PC-3 (cell line): Measurements from ENCODE around the gene TMEM91.

ENCODE experiments used
- CTCF ChIP-seq: fragments of 300-600 bp; sonication (generic); conservative IDR thresholded peaks from 2 replicates; pipeline ENCODE4 v1.5.1; 2017; ENCODE audit warnings: antibody characterized with exemption, low read depth, mild to moderate bottlenecking, low read length
- EZH2 ChIP-seq: fragments of 300-600 bp; sonication (generic); IDR thresholded peaks from one replicate; pipeline ENCODE4 v1.6.1; 2017; ENCODE audit warnings: antibody characterized with exemption, mild to moderate bottlenecking, low read length; ENCODE audit not compliant: unreplicated experiment

- no peak for TF ChIP-seq CTCF
- TF ChIP-seq EZH2: no peak
These were observed 22.3 kb downstream of the TMEM91 start for GRCh38 chr19:41398598-41398997.
